ENCODE data around the gene SLC4A2. TPM values are rescaled to one million over a fixed set of nuclear protein-coding genes. Genes with fewer than 3 reads are reported as not detected.

Gene SLC4A2
- total RNA-seq, 2 donors from 2014 or later, result 265 to 284 TPM

DNA sequence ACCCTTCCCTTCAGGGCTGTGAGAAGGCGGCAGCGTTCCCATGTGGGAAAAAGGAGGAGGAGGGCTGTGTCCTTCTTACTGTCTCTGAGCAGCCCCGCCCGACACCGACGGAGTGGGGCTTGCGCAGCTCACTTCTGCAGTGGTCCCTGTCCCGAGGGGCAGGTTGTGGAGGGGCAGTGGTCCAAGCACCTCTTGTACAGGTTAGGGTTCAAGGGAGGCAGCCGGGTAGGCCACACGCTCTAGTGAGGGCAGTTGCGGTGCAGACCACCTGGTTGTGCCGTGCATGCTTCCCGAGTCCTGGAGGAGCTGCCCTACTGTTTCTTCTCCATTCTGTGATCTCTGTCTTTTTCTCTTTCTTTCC lies 59.6 kb downstream of the SLC4A2 start:
- Mint-ChIP-seq H3K27ac (no peak overlapping the region), H3K36me3 (ENCODE audit: low read depth) (peaks cover 42% of the 10 kb centered on the region), H3K4me1 (peaks cover 7% of the 10 kb centered on the region), H3K9me3 (no peaks in the 10 kb centered on the region), H3K4me3 (no peak overlapping the region), H3K27me3 (ENCODE audit: insufficient read depth) (peaks cover 1% of the 10 kb centered on the region)
- Histone ChIP-seq H3K27ac (ENCODE audit: low read depth, low read length) (no peak overlapping the region), H3K4me1 (ENCODE audit: control insufficient read depth, insufficient read depth, low read length) (peaks cover 9% of the 10 kb centered on the region), H3K27me3 (ENCODE audit: control insufficient read depth, insufficient read depth, low read length, poor library complexity, severe bottlenecking) (no peaks in the 10 kb centered on the region), H3K4me3 (ENCODE audit: low read length) (no peak overlapping the region), H3K9ac (ENCODE audit: extremely low read depth, low read length, poor library complexity, severe bottlenecking) (no peak overlapping the region), H3K9me3 (ENCODE audit: control insufficient read depth, low read length) (no peaks in the 10 kb centered on the region), H3K36me3 (ENCODE audit: control insufficient read depth, insufficient read depth, low read length) (peaks cover 30% of the 10 kb centered on the region)
- 92 to 93% methylated on average over 8 to 13 of the region's 13 CpGs for WGBS, 2 experiments (ENCODE audit: insufficient coverage in 1 of 2, insufficient read length in 1 of 2)
- TF ChIP-seq, protein P1, sequence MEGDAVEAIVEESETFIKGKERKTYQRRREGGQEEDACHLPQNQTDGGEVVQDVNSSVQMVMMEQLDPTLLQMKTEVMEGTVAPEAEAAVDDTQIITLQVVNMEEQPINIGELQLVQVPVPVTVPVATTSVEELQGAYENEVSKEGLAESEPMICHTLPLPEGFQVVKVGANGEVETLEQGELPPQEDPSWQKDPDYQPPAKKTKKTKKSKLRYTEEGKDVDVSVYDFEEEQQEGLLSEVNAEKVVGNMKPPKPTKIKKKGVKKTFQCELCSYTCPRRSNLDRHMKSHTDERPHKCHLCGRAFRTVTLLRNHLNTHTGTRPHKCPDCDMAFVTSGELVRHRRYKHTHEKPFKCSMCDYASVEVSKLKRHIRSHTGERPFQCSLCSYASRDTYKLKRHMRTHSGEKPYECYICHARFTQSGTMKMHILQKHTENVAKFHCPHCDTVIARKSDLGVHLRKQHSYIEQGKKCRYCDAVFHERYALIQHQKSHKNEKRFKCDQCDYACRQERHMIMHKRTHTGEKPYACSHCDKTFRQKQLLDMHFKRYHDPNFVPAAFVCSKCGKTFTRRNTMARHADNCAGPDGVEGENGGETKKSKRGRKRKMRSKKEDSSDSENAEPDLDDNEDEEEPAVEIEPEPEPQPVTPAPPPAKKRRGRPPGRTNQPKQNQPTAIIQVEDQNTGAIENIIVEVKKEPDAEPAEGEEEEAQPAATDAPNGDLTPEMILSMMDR (conservative IDR thresholded peaks at IDR 0.05), result no peak
- DNase-seq, result no peak

DNA sequence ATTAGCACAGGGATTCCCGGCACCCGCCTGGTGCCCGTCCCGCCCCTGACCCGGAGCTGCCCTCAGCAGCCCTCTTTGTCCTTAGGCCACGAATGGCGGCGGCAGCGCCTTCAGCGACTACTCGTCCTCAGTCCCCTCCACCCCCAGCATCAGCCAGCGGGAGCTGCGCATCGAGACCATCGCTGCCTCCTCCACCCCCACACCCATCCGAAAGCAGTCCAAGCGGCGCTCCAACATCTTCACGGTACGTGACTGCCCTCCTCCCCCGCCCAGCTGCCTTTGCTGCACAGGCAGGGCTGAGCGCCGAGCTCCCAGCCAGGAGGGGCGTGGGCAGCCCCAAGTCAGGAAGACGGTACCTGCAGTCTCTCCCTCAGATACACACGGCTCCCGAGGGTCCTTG lies 60.5 kb downstream of the SLC4A2 start:
- no peaks in the 10 kb centered on the region for H3K9me3 Mint-ChIP-seq
- DNase-seq, result no peak
- TF ChIP-seq, protein P1 (conservative IDR thresholded peaks at IDR 0.05), result no peak
- WGBS, 2 experiments (ENCODE audit: insufficient coverage in 1 of 2, insufficient read length in 1 of 2), result 95 to 96% methylated on average over 8 to 27 of the region's 27 CpGs
- peaks cover 7% of the 10 kb centered on the region for H3K4me1 ChIP-seq (ENCODE audit: control insufficient read depth, insufficient read depth, low read length)
- no peaks in the 10 kb centered on the region for H3K27me3 ChIP-seq (ENCODE audit: control insufficient read depth, insufficient read depth, low read length, poor library complexity, severe bottlenecking)
- peaks cover 34% of the 10 kb centered on the region for H3K36me3 ChIP-seq (ENCODE audit: control insufficient read depth, insufficient read depth, low read length)
- H3K27ac ChIP-seq (ENCODE audit: low read depth, low read length), result no peak overlapping the region
- H3K4me3 ChIP-seq (ENCODE audit: low read length), result no peak overlapping the region
- no peak overlapping the region for H3K4me3 Mint-ChIP-seq
- peaks cover 2% of the 10 kb centered on the region for H3K27me3 Mint-ChIP-seq (ENCODE audit: insufficient read depth)
- H3K9ac ChIP-seq (ENCODE audit: extremely low read depth, low read length, poor library complexity, severe bottlenecking), result no peak overlapping the region
- no peaks in the 10 kb centered on the region for H3K9me3 ChIP-seq (ENCODE audit: control insufficient read depth, low read length)
- no peak overlapping the region for H3K27ac Mint-ChIP-seq
- peaks cover 5% of the 10 kb centered on the region for H3K4me1 Mint-ChIP-seq
- peaks cover 50% of the 10 kb centered on the region for H3K36me3 Mint-ChIP-seq (ENCODE audit: low read depth)

DNA sequence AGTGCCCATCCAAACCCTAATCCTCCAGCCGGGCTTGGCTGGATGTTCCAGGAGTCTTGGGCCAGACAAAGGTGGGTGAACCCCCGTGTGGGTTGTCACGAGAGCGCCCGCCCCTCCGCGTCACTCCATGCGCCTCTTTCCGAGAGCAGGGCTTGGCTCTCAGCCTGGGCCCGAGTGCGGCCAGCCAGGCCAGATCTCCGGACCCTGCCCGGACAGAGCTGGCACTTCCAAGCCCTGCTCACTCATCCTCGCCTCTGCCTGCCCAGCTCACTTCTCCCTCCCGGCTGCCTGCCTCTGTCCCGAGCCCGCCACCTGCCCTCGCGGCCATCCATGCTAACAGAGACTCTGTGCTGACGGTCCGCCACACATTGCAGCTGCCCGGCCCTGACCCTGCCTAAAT lies 61.5 kb downstream of the SLC4A2 start:
- Mint-ChIP-seq H3K27me3 (ENCODE audit: insufficient read depth) (peaks cover 4% of the 10 kb centered on the region), H3K36me3 (ENCODE audit: low read depth) (peaks cover 50% of the 10 kb centered on the region)
- no peak for DNase-seq

More for the DNA sequence above, 61.5 kb downstream of the SLC4A2 start:
- H3K9me3 Mint-ChIP-seq, result no peaks in the 10 kb centered on the region
- Histone ChIP-seq H3K27me3 (ENCODE audit: control insufficient read depth, insufficient read depth, low read length, poor library complexity, severe bottlenecking) (no peaks in the 10 kb centered on the region), H3K9ac (ENCODE audit: extremely low read depth, low read length, poor library complexity, severe bottlenecking) (no peak overlapping the region), H3K27ac (ENCODE audit: low read depth, low read length) (no peak overlapping the region), H3K4me3 (ENCODE audit: low read length) (no peak overlapping the region), H3K36me3 (ENCODE audit: control insufficient read depth, insufficient read depth, low read length) (peaks cover 34% of the 10 kb centered on the region), H3K9me3 (ENCODE audit: control insufficient read depth, low read length) (no peaks in the 10 kb centered on the region), H3K4me1 (ENCODE audit: control insufficient read depth, insufficient read depth, low read length) (peaks cover 4% of the 10 kb centered on the region)
- no peak overlapping the region for H3K27ac Mint-ChIP-seq
- peaks cover 2% of the 10 kb centered on the region for H3K4me1 Mint-ChIP-seq
- 95 to 97% methylated on average over 14 to 22 of the region's 22 CpGs for WGBS, 2 experiments (ENCODE audit: insufficient coverage in 1 of 2, insufficient read length in 1 of 2)
- no peak overlapping the region for H3K4me3 Mint-ChIP-seq
- TF ChIP-seq, protein P1 (conservative IDR thresholded peaks at IDR 0.05), result no peak
